Measurements from ENCODE around the gene KLHL22.
A peak's percentile ranks its signal among the peaks of the same experiment; 100 is the strongest.
"Not testable (repeated sequence)": the region's sequence is repeated elsewhere in the genome, so short reads cannot be mapped to it uniquely, and the experiment has no call there.

The KLHL22 gene

GRCh38 chr22:20486229-20486628 lies 9.4 kb downstream of the KLHL22 start:
- no peak overlapping the region for H3K4me3 ChIP-seq (replicated peaks; ENCODE audit: low read depth, low read length)
- TF ChIP-seq, protein P1, sequence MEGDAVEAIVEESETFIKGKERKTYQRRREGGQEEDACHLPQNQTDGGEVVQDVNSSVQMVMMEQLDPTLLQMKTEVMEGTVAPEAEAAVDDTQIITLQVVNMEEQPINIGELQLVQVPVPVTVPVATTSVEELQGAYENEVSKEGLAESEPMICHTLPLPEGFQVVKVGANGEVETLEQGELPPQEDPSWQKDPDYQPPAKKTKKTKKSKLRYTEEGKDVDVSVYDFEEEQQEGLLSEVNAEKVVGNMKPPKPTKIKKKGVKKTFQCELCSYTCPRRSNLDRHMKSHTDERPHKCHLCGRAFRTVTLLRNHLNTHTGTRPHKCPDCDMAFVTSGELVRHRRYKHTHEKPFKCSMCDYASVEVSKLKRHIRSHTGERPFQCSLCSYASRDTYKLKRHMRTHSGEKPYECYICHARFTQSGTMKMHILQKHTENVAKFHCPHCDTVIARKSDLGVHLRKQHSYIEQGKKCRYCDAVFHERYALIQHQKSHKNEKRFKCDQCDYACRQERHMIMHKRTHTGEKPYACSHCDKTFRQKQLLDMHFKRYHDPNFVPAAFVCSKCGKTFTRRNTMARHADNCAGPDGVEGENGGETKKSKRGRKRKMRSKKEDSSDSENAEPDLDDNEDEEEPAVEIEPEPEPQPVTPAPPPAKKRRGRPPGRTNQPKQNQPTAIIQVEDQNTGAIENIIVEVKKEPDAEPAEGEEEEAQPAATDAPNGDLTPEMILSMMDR (IDR thresholded peaks at IDR 0.05; ENCODE audit: low read length, missing control alignments): no peak
- no peak for DNase-seq (ENCODE audit: low read depth)

- TF ChIP-seq, protein P1 (IDR thresholded peaks at IDR 0.05; ENCODE audit: low read length, missing control alignments): no peak
- no peak for DNase-seq (ENCODE audit: low read depth)
- H3K4me3 ChIP-seq (replicated peaks; ENCODE audit: low read depth, low read length): no peak overlapping the region
These were observed 10.5 kb downstream of the KLHL22 start for GRCh38 chr22:20484948-20485683.

DNA sequence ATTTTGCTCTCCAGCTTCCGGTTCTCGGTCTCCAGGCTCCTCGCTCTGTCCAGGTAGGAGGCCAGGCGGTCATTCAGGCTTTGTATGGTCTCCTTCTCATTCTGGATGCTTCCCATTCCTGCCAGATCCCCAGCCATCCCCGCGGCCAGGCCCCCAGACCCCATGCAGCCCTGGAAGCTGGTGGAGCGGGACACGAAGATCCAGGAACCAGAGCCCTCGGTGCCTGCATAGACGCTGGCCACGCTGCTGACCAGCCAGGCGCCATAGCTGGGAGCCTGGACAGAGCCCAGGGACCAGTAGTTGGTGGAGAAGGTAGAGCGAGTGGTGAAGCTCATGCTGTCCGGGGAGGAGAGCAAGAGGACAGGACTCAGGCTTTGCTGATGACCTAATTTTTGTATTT lies 11.8 kb downstream of the KLHL22 start:
- no peak for DNase-seq (ENCODE audit: low read depth)
- no peak overlapping the region for H3K4me3 ChIP-seq (replicated peaks; ENCODE audit: low read depth, low read length)
- TF ChIP-seq, protein P1 (IDR thresholded peaks at IDR 0.05; ENCODE audit: low read length, missing control alignments): no peak

DNA sequence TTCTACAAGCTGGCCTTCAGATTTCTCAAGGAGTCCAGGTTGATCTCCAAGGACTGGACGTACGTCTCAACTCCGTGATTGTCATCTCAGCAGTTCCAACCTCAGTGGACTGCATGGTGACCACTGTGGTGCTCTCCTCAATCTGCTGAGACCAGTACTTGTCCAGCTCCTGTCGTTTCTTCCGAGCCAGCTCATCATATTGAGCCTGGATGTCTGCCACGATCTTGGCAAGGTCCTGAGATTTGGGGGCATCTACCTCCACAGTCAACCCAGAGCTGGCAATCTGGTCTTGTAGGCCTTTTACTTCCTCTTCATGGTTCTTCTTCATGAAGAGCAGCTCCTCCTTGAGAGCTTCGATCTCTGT lies 12.5 kb downstream of the KLHL22 start:
- DNase-seq (ENCODE audit: low read depth); H3K4me3 ChIP-seq (replicated peaks; ENCODE audit: low read depth, low read length): not testable (repeated sequence)

- DNase-seq (ENCODE audit: low read depth): peak; percentile 39
- TF ChIP-seq, protein P1 (IDR thresholded peaks at IDR 0.05; ENCODE audit: low read length, missing control alignments): no peak
- H3K4me3 ChIP-seq (replicated peaks; ENCODE audit: low read depth, low read length): no peak overlapping the region
These were observed 15.9 kb downstream of the KLHL22 start for GRCh38 chr22:20479612-20480196.

DNA sequence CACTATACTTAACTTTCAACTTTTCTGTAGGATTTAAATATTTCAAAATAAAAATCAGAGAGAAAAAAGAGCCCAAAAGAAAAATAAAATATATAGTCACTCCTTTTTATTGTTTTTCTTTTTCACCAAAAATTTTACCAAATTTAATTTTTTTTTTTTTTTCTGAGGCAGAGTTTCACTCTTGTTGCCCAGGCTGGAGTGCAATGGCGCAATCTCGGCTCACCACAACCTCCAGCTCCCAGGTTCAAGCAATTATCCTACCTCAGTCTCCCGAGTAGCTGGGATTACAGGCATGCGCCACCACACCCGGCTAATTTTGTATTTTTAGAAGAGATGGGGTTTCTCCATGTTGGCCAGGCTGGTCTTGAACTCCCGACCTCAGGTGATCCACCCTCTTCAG lies 17.5 kb downstream of the KLHL22 start:
- DNase-seq (ENCODE audit: low read depth); H3K4me3 ChIP-seq (replicated peaks; ENCODE audit: low read depth, low read length): not testable (repeated sequence)

- H3K4me3 ChIP-seq (replicated peaks; ENCODE audit: low read depth, low read length); DNase-seq (ENCODE audit: low read depth): not testable (repeated sequence)
These were observed 20.0 kb downstream of the KLHL22 start for GRCh38 chr22:20475569-20475968.

DNA sequence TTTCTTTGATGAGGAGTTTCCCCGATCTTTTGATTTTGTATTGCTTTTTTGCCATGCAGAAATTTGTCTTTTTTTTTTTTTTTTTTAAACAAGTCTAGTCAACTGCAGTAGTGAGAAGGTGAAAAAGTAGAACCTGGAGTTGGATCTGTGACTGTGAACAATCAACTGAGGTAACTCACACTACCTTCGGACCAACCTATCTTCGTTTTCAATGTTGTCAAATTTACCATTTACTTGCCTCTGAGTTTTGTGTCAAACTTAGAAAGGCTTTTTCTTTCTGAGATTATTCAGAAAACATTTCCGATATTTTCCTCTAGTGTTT lies 20.5 kb downstream of the KLHL22 start:
- TF ChIP-seq, protein P1 (IDR thresholded peaks at IDR 0.05; ENCODE audit: low read length, missing control alignments): no peak
- H3K4me3 ChIP-seq (replicated peaks; ENCODE audit: low read depth, low read length): no peak overlapping the region
- DNase-seq (ENCODE audit: low read depth): no peak

Measured in fibroblast of pulmonary artery (primary cell).